HCT116 (cell line): ENCODE results near the gene ZNF780B.

ENCODE experiments used
- ATF3 ChIP-seq: IDR thresholded peaks from 2 replicates; pipeline ENCODE4 v1.6.1; 2012
- EZH2 ChIP-seq: fragments of 200-600 bp; sonication (generic); IDR thresholded peaks from 2 replicates; pipeline ENCODE4 v1.6.1; 2017; ENCODE audit warnings: antibody characterized with exemption, mixed run types
- EZH2phosphoT487 ChIP-seq: fragments of 200-600 bp; IDR thresholded peaks from 2 replicates; pipeline ENCODE4 v1.6.1; 2018; ENCODE audit warnings: antibody characterized with exemption, borderline replicate concordance
- POLR2A ChIP-seq: IDR thresholded peaks from 2 replicates; pipeline ENCODE4 v1.7.0; 2011; ENCODE audit warnings: borderline replicate concordance; ENCODE audit not compliant: insufficient read depth, insufficient read length; ENCODE audit errors: extremely low read depth
- POLR2AphosphoS5 ChIP-seq: IDR thresholded peaks from 2 replicates; pipeline ENCODE4 v1.6.1; 2011; ENCODE audit warnings: mild to moderate bottlenecking, low read depth, low read length, moderate library complexity
- RAD21 ChIP-seq: IDR thresholded peaks from 2 replicates; pipeline ENCODE4 v1.6.1; 2012; ENCODE audit warnings: low read depth, mild to moderate bottlenecking
- SIN3A ChIP-seq: IDR thresholded peaks from 2 replicates; pipeline ENCODE4 v1.6.1; 2012; ENCODE audit warnings: low read depth
- TCF7L2 ChIP-seq: IDR thresholded peaks from 2 replicates; pipeline ENCODE4 v1.7.0; 2011; ENCODE audit warnings: borderline replicate concordance, inconsistent platforms; ENCODE audit not compliant: insufficient read depth, insufficient read length; ENCODE audit errors: extremely low read depth
- YY1 ChIP-seq: IDR thresholded peaks from 2 replicates; pipeline ENCODE4 v1.6.1; 2011; ENCODE audit warnings: low read length, low read depth, moderate library complexity, mild to moderate bottlenecking; ENCODE audit not compliant: insufficient replicate concordance; ENCODE audit errors: extremely low read depth
- ZBTB33 ChIP-seq: IDR thresholded peaks from 2 replicates; pipeline ENCODE4 v1.6.1; 2011; ENCODE audit warnings: mild to moderate bottlenecking, low read length, moderate library complexity; ENCODE audit not compliant: insufficient replicate concordance; ENCODE audit errors: extremely low read depth
- ZNF274 ChIP-seq: fragments of 200-500 bp; sonication (Bioruptor generic); IDR thresholded peaks from 2 replicates; pipeline ENCODE4 v1.6.1; 2014; ENCODE audit warnings: mild to moderate bottlenecking, low read depth, low read length, inconsistent platforms
- TF ChIP-seq, protein P1 (sequence below): IDR thresholded peaks from 2 replicates; pipeline ENCODE4 v1.6.1; 2012; ENCODE audit warnings: low read depth
- TF ChIP-seq, protein P2 (sequence below), 3 experiments: fragments of 200-600 bp in 1 of 3; sonication (generic) in 1 of 3; IDR thresholded peaks in 2 of 3; conservative IDR thresholded peaks in 1 of 3; 2 replicates each; pipeline ENCODE4 v1.5.1; 2012 to 2017; ENCODE audit warnings: low read depth in 2 of 3, low read length in 2 of 3, antibody characterized with exemption in 1 of 3, borderline replicate concordance in 1 of 3, control low read depth in 1 of 3, mild to moderate bottlenecking in 1 of 3, mixed read lengths in 1 of 3, mixed run types in 1 of 3, moderate library complexity in 1 of 3; ENCODE audit not compliant: insufficient read depth in 1 of 3

GRCh38 chr19:40078377-40078776 lies 22.3 kb upstream of the ZNF780B start:
- TF ChIP-seq, protein P1, sequence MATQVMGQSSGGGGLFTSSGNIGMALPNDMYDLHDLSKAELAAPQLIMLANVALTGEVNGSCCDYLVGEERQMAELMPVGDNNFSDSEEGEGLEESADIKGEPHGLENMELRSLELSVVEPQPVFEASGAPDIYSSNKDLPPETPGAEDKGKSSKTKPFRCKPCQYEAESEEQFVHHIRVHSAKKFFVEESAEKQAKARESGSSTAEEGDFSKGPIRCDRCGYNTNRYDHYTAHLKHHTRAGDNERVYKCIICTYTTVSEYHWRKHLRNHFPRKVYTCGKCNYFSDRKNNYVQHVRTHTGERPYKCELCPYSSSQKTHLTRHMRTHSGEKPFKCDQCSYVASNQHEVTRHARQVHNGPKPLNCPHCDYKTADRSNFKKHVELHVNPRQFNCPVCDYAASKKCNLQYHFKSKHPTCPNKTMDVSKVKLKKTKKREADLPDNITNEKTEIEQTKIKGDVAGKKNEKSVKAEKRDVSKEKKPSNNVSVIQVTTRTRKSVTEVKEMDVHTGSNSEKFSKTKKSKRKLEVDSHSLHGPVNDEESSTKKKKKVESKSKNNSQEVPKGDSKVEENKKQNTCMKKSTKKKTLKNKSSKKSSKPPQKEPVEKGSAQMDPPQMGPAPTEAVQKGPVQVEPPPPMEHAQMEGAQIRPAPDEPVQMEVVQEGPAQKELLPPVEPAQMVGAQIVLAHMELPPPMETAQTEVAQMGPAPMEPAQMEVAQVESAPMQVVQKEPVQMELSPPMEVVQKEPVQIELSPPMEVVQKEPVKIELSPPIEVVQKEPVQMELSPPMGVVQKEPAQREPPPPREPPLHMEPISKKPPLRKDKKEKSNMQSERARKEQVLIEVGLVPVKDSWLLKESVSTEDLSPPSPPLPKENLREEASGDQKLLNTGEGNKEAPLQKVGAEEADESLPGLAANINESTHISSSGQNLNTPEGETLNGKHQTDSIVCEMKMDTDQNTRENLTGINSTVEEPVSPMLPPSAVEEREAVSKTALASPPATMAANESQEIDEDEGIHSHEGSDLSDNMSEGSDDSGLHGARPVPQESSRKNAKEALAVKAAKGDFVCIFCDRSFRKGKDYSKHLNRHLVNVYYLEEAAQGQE: no peak
- TF ChIP-seq, protein P2, sequence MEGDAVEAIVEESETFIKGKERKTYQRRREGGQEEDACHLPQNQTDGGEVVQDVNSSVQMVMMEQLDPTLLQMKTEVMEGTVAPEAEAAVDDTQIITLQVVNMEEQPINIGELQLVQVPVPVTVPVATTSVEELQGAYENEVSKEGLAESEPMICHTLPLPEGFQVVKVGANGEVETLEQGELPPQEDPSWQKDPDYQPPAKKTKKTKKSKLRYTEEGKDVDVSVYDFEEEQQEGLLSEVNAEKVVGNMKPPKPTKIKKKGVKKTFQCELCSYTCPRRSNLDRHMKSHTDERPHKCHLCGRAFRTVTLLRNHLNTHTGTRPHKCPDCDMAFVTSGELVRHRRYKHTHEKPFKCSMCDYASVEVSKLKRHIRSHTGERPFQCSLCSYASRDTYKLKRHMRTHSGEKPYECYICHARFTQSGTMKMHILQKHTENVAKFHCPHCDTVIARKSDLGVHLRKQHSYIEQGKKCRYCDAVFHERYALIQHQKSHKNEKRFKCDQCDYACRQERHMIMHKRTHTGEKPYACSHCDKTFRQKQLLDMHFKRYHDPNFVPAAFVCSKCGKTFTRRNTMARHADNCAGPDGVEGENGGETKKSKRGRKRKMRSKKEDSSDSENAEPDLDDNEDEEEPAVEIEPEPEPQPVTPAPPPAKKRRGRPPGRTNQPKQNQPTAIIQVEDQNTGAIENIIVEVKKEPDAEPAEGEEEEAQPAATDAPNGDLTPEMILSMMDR (IDR thresholded peaks at IDR 0.05 in 2 of 3, conservative IDR thresholded peaks at IDR 0.05 in 1 of 3; ENCODE audit: borderline replicate concordance in 1 of 3, insufficient read depth in 1 of 3, low read depth in 2 of 3, low read length in 2 of 3): no peak
- TF ChIP-seq POLR2A (no peak), ZBTB33 (no peak), ATF3 (no peak), EZH2phosphoT487 (no peak), EZH2 (no peak), SIN3A (no peak), POLR2AphosphoS5 (no peak), RAD21 (no peak), ZNF274 (no peak), YY1 (no peak), TCF7L2 (no peak)
